GM12874 (cell line): ENCODE measurements around the gene FSD1L.

ENCODE experiments used
- CTCF ChIP-seq: IDR thresholded peaks from 2 replicates; pipeline ENCODE4 v1.5.1; 2011; ENCODE audit warnings: low read depth, mild to moderate bottlenecking, control low read depth, low read length, moderate library complexity; ENCODE audit not compliant: insufficient read depth

Gene FSD1L

GRCh38 chr9:105510024-105510423 lies 62.2 kb downstream of the FSD1L start:
- TF ChIP-seq CTCF = no peak

GRCh38 chr9:105511446-105511845 lies 63.6 kb downstream of the FSD1L start:
- no peak for TF ChIP-seq CTCF

- no peak for TF ChIP-seq CTCF
Observed at GRCh38 chr9:105515811-105516413, 68.1 kb downstream of the FSD1L start.

GRCh38 chr9:105531530-105531929 lies 83.7 kb downstream of the FSD1L start:
- no peak for TF ChIP-seq CTCF

GRCh38 chr9:105535920-105536668 lies 88.3 kb downstream of the FSD1L start:
- TF ChIP-seq CTCF = no peak

- TF ChIP-seq CTCF = no peak
Observed at GRCh38 chr9:105539452-105539851, 91.6 kb downstream of the FSD1L start.

GRCh38 chr9:105541838-105542237 lies 94.0 kb downstream of the FSD1L start:
- TF ChIP-seq CTCF = no peak
